ENCODE data around the gene IL17B. TPM values are rescaled to one million over a fixed set of nuclear protein-coding genes. Genes with fewer than 3 reads are reported as not detected.

Gene IL17B
- total and polyA plus RNA-seq, 2 of the 13 experiments (the other 11 are each of a cell fraction or from before 2014, with no cell fraction given) = 0.29 to 2.6 TPM

- no peak for TF ChIP-seq ZNF781 (CRISPR knock-in tag; IDR thresholded peaks at IDR 0.05; ENCODE audit: borderline replicate concordance, not compliant biosample characterization)
- peak; percentile 65; the same call in 1 of the 2 replicates for TF ChIP-seq ZNF709 (CRISPR knock-in tag; IDR thresholded peaks at IDR 0.05)
- no peak for TF ChIP-seq ZNF660 (CRISPR knock-in tag; IDR thresholded peaks at IDR 0.05; ENCODE audit: borderline replicate concordance, low read depth)
- peak; percentile 34 for TF ChIP-seq AGO2 (optimal IDR thresholded peaks at IDR 0.05; ENCODE audit: low read depth, low read length)
- TF ChIP-seq DZIP1 (CRISPR knock-in tag; IDR thresholded peaks at IDR 0.05) = 0 out of 2 replicates have a peak, but pooled peaks have one; percentile 64
- TF ChIP-seq MLX (CRISPR knock-in tag; IDR thresholded peaks at IDR 0.05) = no peak
- no peak for TF ChIP-seq IRX3 (CRISPR knock-in tag; IDR thresholded peaks at IDR 0.05; ENCODE audit: borderline replicate concordance, low read depth)
- no peak for TF ChIP-seq ZNF567 (CRISPR knock-in tag; IDR thresholded peaks at IDR 0.05; ENCODE audit: borderline replicate concordance)
- no peak; the same call in 1 of the 2 replicates for TF ChIP-seq ZNF558 (CRISPR knock-in tag; IDR thresholded peaks at IDR 0.05; ENCODE audit: borderline replicate concordance)
- no peak for TF ChIP-seq CENPX (CRISPR knock-in tag; IDR thresholded peaks at IDR 0.05)
- TF ChIP-seq CREB1 (IDR thresholded peaks at IDR 0.05) = 0 out of 2 replicates have a peak, but pooled peaks have one; percentile 34
- no peak for TF ChIP-seq CREB1 (CRISPR knock-in tag; IDR thresholded peaks at IDR 0.05)
- TF ChIP-seq YEATS2 (CRISPR knock-in tag; IDR thresholded peaks at IDR 0.05; ENCODE audit: borderline replicate concordance) = no peak
- no peak for TF ChIP-seq ZNF484 (CRISPR knock-in tag; IDR thresholded peaks at IDR 0.05; ENCODE audit: borderline replicate concordance, low read depth)
- no peak for TF ChIP-seq SKIL (CRISPR knock-in tag; IDR thresholded peaks at IDR 0.05; ENCODE audit: borderline replicate concordance)
- no peak for TF ChIP-seq MED13 (CRISPR knock-in tag; IDR thresholded peaks at IDR 0.05)
- TF ChIP-seq HES4 (CRISPR knock-in tag; IDR thresholded peaks at IDR 0.05; ENCODE audit: borderline replicate concordance) = peak; percentile 90
- TF ChIP-seq KMT2B (CRISPR knock-in tag; IDR thresholded peaks at IDR 0.05) = no peak
Observed at GRCh38 chr5:149357370-149358293, 21.5 kb downstream of the IL17B start, which contains the start of gene PCYOX1L (continued).
